HL-60 (cell line): ENCODE results near the gene GRAMD1A.
A peak's percentile ranks its signal among the peaks of the same experiment; 100 is the strongest.

Source experiments
- DNase-seq, 2 experiments: peaks; one replicate each; pipeline ENCODE4 v3.0.0-alpha.2; 2010 to 2020; ENCODE audit warnings: low read depth in 1 of 2, low spot score in 1 of 2
- H3K27ac ChIP-seq: fragments of 250-450 bp; sonication (Bioruptor Pico); replicated peaks from 2 replicates; pipeline ENCODE4 v1.5.1; 2020; ENCODE audit warnings: mild to moderate bottlenecking, moderate library complexity
- H3K27me3 ChIP-seq: fragments of 250-450 bp; sonication (Bioruptor Pico); 2 replicates; pipeline ENCODE4 v1.5.1; 2021; ENCODE audit warnings: mild to moderate bottlenecking, moderate library complexity; ENCODE audit not compliant: insufficient read depth, poor library complexity, severe bottlenecking
- H3K4me3 ChIP-seq: replicated peaks from 2 replicates; pipeline ENCODE4 v1.5.1; 2011; ENCODE audit warnings: mild to moderate bottlenecking, control low read depth, low read length; ENCODE audit not compliant: insufficient read depth
- GABPA ChIP-seq: IDR thresholded peaks from 2 replicates; pipeline ENCODE4 v1.6.1; 2012; ENCODE audit warnings: low read depth
- POLR2AphosphoS5 ChIP-seq: IDR thresholded peaks from 2 replicates; pipeline ENCODE4 v1.6.1; 2012; ENCODE audit warnings: low read depth
- SPI1 ChIP-seq: IDR thresholded peaks from 2 replicates; pipeline ENCODE4 v1.6.1; 2012; ENCODE audit warnings: low read depth, mild to moderate bottlenecking, borderline replicate concordance
- TF ChIP-seq, protein P1 (sequence below): IDR thresholded peaks from 2 replicates; pipeline ENCODE4 v1.6.1; 2012; ENCODE audit warnings: low read depth; ENCODE audit not compliant: insufficient replicate concordance
- TF ChIP-seq, protein P2 (sequence below): IDR thresholded peaks from one replicate; pipeline ENCODE4 v1.5.1; 2011; ENCODE audit warnings: low read length, control low read depth, inconsistent platforms; ENCODE audit not compliant: insufficient read depth

The GRAMD1A gene

DNA sequence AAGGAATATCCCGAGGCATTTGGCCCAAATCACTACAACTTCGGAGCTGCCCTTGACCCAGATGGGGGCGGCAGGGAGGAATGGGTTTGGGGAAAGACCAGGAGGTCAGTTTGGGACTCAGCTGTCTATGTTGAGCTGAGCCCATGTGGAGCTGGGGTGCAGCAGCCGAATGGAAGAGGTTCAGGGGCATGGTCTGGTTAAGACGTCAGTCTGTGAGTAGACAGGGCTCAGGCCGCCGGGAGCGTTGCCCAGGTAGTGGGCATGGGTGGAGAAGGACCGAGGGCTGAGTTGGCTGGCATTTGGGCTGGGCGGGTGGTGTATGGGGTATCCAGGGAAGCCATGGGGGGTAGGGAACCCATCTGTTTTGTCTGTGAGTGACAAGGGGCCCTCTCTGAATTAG, 20.9 kb downstream of the GRAMD1A start:
- no peak for DNase-seq
- H3K27ac ChIP-seq = no peak overlapping the region
- TF ChIP-seq GABPA = no peak
- TF ChIP-seq, protein P1, sequence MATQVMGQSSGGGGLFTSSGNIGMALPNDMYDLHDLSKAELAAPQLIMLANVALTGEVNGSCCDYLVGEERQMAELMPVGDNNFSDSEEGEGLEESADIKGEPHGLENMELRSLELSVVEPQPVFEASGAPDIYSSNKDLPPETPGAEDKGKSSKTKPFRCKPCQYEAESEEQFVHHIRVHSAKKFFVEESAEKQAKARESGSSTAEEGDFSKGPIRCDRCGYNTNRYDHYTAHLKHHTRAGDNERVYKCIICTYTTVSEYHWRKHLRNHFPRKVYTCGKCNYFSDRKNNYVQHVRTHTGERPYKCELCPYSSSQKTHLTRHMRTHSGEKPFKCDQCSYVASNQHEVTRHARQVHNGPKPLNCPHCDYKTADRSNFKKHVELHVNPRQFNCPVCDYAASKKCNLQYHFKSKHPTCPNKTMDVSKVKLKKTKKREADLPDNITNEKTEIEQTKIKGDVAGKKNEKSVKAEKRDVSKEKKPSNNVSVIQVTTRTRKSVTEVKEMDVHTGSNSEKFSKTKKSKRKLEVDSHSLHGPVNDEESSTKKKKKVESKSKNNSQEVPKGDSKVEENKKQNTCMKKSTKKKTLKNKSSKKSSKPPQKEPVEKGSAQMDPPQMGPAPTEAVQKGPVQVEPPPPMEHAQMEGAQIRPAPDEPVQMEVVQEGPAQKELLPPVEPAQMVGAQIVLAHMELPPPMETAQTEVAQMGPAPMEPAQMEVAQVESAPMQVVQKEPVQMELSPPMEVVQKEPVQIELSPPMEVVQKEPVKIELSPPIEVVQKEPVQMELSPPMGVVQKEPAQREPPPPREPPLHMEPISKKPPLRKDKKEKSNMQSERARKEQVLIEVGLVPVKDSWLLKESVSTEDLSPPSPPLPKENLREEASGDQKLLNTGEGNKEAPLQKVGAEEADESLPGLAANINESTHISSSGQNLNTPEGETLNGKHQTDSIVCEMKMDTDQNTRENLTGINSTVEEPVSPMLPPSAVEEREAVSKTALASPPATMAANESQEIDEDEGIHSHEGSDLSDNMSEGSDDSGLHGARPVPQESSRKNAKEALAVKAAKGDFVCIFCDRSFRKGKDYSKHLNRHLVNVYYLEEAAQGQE = no peak
- no peak for TF ChIP-seq POLR2AphosphoS5
- H3K27me3 ChIP-seq = no peaks in the 10 kb centered on the region
- H3K4me3 ChIP-seq = no peak overlapping the region

DNA sequence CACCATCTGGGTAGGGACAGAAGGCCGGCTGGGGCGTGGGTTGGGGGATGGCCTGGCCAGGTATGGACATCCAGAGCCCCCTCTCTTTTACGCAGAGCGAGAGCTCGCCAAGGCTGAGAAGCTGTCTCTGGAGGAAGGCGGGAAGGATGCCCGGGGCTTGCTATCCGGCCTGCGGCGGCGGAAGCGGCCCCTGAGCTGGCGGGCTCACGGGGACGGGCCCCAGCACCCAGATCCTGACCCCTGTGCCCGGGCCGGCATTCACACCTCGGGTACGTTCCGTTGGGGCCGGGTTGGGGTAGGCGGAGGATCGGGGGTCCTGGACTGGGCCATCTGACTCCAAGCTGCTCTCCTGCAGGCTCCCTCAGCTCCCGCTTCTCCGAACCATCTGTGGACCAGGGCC, 21.5 kb downstream of the GRAMD1A start:
- no peak overlapping the region for H3K27ac ChIP-seq
- H3K4me3 ChIP-seq = no peak overlapping the region

DNA sequence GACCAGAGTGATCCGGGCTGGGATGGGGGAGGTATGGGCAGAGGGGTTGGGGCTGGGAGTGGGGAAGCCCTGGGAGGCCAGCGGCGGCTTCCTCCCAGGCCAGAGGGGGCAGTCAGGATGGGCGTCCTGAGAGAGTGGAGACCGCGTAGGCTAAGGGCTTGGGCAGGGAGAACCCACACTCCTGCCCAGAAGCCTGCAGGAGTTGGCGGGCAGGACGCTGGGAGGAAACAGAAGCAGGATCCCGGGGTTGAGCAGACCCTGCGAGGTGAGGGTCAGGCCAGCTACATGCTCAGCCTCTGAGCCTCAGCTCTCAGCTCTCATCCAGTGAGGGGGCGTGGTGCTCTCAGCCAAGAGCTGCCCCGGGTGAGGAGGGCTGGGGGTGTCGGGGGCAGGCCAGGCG, 22.3 kb downstream of the GRAMD1A start:
- no peak for DNase-seq
- H3K27me3 ChIP-seq = no peaks in the 10 kb centered on the region
- H3K4me3 ChIP-seq = no peak overlapping the region
- TF ChIP-seq POLR2AphosphoS5 (no peak), SPI1 (no peak)
- no peak overlapping the region for H3K27ac ChIP-seq

More for the DNA sequence above, 21.5 kb downstream of the GRAMD1A start:
- no peaks in the 10 kb centered on the region for H3K27me3 ChIP-seq
- DNase-seq = no peak
- no peak for TF ChIP-seq SPI1
- TF ChIP-seq, protein P1 = no peak
- no peak for TF ChIP-seq GABPA
- no peak for TF ChIP-seq POLR2AphosphoS5
- TF ChIP-seq, protein P2, sequence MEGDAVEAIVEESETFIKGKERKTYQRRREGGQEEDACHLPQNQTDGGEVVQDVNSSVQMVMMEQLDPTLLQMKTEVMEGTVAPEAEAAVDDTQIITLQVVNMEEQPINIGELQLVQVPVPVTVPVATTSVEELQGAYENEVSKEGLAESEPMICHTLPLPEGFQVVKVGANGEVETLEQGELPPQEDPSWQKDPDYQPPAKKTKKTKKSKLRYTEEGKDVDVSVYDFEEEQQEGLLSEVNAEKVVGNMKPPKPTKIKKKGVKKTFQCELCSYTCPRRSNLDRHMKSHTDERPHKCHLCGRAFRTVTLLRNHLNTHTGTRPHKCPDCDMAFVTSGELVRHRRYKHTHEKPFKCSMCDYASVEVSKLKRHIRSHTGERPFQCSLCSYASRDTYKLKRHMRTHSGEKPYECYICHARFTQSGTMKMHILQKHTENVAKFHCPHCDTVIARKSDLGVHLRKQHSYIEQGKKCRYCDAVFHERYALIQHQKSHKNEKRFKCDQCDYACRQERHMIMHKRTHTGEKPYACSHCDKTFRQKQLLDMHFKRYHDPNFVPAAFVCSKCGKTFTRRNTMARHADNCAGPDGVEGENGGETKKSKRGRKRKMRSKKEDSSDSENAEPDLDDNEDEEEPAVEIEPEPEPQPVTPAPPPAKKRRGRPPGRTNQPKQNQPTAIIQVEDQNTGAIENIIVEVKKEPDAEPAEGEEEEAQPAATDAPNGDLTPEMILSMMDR = no peak

DNA sequence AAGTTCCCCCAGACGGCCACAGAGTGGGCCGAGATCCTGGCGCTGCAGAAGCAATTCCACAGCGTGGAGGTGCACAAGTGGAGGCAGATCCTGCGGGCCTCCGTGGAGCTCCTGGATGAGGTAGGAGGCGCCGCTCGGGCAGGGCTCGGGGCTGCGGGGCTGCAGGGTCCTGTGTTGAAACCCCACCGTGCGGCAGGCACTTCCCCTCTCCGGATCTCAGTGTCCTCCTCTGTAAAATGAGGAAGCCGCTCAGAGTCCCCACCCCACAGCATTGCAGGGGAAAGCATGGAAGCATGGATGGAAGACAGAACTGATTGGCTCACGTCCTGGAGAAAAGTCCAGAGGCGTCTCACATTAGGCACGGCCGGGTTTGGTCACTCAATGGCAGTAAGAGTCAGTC, 23.3 kb downstream of the GRAMD1A start:
- peak in 1 of 2 experiments; percentile 70 for DNase-seq
- Histone ChIP-seq H3K27ac (no peak overlapping the region), H3K27me3 (no peaks in the 10 kb centered on the region), H3K4me3 (no peak overlapping the region)
- TF ChIP-seq, protein P1 = no peak
- TF ChIP-seq SPI1 (peak; percentile 96), GABPA (0 out of 2 replicates have a peak, but pooled peaks have one; percentile 14), POLR2AphosphoS5 (no peak)
- TF ChIP-seq, protein P2 = no peak
